Ectodermal cell (in vitro differentiated cells): Measurements from ENCODE around the gene CHRM1.

Source experiments
- H3K27ac ChIP-seq: 2 replicates; pipeline ENCODE4 v1.7.0; 2013; ENCODE audit warnings: mild to moderate bottlenecking, low read depth, low read length; ENCODE audit not compliant: insufficient read depth, poor library complexity, severe bottlenecking
- H3K27me3 ChIP-seq: 2 replicates; pipeline ENCODE4 v1.7.0; 2013; ENCODE audit warnings: mild to moderate bottlenecking, low read length; ENCODE audit not compliant: insufficient read depth, control insufficient read depth, poor library complexity, severe bottlenecking
- H3K36me3 ChIP-seq: one replicate; pipeline ENCODE4 v1.7.0; 2013; ENCODE audit warnings: low read length; ENCODE audit not compliant: control insufficient read depth, insufficient read depth
- H3K4me1 ChIP-seq: one replicate; pipeline ENCODE4 v1.7.0; 2013; ENCODE audit warnings: low read length; ENCODE audit not compliant: control insufficient read depth, insufficient read depth
- H3K4me3 ChIP-seq: 2 replicates; pipeline ENCODE4 v1.7.0; 2013; ENCODE audit warnings: low read depth, low read length, control low read depth; ENCODE audit not compliant: insufficient read depth
- H3K9me3 ChIP-seq: 2 replicates; pipeline ENCODE4 v1.7.0; 2013; ENCODE audit warnings: mild to moderate bottlenecking, low read length, moderate library complexity; ENCODE audit not compliant: control insufficient read depth
- WGBS, 2 experiments: methylation state at CpG; one replicate each; pipeline ENCODE4 v1.1.7; 2013; ENCODE audit warnings: missing lambda C conversion rate in 2 of 2; 5-methylcytosine and 5-hydroxymethylcytosine counted together

Gene CHRM1

DNA sequence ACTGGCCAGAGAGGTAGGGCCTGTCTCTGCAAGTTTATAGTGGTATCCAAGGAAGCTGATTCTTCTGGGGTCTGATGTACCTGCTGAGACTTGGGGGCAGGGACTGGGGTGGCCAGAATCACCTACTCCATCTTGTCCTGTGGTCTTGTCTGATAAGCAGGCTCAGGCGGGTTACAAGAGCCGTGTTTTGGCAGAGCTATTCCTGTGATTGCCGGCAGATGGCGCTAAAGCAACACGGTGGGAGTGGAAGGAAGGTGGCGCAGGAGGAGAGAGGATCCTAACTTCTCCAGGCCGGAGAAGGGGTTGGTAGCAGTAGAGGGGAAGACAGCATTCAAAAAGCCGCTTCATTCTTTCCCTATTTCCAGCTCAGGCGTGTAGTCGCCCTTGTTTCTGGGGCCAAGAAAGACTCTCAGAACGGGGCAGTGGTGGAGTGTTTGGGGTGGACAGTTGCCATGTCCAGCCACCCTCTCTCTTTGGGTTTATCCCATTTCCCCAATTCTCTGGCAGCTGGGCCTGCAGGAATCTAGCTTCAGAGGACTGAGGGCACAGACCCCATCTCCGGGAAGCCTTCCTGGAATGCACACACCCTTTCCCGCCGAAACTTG lies 15.1 kb downstream of the CHRM1 start:
- Histone ChIP-seq H3K27me3 (no peaks in the 10 kb centered on the region), H3K4me1 (no peaks in the 10 kb centered on the region), H3K9me3 (no peaks in the 10 kb centered on the region), H3K36me3 (no peaks in the 10 kb centered on the region), H3K27ac (no peak overlapping the region), H3K4me3 (no peak overlapping the region)
- WGBS, 2 experiments = 20 to 23% methylated on average over 14 of the region's 14 CpGs

DNA sequence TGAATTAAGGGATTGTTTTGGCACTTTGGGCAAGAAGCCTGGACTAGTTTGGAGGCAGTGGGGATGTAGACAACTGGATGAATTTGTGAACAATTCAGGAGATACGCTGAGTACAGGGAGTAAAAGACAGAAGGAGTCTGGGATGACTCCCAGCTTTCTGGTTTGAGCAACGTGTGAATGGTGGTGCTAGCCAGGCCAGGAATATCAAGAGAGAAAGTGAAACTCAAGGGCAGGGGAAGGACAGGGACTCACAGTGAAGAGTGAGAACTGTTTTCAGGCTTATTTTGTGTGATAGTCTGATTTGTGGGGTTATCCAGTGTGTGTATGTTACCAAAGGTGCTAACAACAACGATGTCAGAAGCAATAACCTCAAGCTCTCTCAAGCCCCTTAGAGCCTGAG lies 15.9 kb downstream of the CHRM1 start:
- no peaks in the 10 kb centered on the region for H3K36me3 ChIP-seq
- H3K4me3 ChIP-seq = no peak overlapping the region
- no peaks in the 10 kb centered on the region for H3K4me1 ChIP-seq
- no peak overlapping the region for H3K27ac ChIP-seq
- 77 to 86% methylated on average over 3 of the region's 3 CpGs for WGBS, 2 experiments
- H3K9me3 ChIP-seq = no peaks in the 10 kb centered on the region
- no peaks in the 10 kb centered on the region for H3K27me3 ChIP-seq

DNA sequence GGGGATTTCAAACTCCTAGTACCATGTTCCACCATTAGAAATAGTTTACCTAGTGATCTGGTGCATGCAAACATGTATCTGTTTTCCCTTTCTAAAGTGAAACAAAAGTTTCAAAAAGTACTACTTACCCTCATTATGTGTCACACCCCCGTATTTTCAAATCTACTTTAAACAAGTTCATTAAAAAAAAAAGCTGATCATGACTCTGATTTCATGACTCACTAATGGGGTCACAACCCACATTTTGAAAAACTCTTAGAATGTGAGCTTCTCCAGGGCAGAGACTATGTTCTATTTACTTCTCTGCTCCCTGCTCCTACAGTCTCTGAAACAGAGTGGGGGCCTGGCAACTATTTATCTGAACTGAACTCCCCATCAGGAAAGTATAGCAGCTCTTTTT lies 18.2 kb downstream of the CHRM1 start:
- no peaks in the 10 kb centered on the region for H3K27me3 ChIP-seq
- H3K9me3 ChIP-seq = no peaks in the 10 kb centered on the region
- no peaks in the 10 kb centered on the region for H3K36me3 ChIP-seq
- H3K4me1 ChIP-seq = no peaks in the 10 kb centered on the region
- no peak overlapping the region for H3K27ac ChIP-seq
- WGBS, 2 experiments = 92% methylated on average over 1 of the region's 1 CpG
- H3K4me3 ChIP-seq = no peak overlapping the region

DNA sequence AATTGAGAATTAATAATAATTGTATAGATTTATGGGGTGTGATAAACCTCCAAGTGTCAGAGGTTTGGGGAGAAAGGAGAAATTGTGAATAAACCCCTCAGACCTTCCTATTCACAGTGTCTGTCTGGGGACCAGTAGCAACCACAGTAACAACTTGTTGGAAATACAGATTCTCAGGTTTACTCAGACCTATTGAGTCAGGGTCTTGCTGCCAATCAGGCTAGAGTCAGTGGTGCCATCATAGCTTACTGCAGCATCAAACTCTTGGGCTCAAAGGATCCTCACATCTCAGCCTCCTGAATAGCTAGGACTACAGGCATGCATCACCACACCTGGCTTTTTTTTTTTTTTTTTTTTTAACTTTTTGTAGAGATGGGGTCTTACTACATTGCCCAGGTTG lies 23.1 kb downstream of the CHRM1 start:
- Histone ChIP-seq H3K36me3 (no peaks in the 10 kb centered on the region), H3K4me1 (no peaks in the 10 kb centered on the region), H3K4me3 (no peak overlapping the region), H3K27ac (no peak overlapping the region), H3K27me3 (no peaks in the 10 kb centered on the region), H3K9me3 (no peaks in the 10 kb centered on the region)

DNA sequence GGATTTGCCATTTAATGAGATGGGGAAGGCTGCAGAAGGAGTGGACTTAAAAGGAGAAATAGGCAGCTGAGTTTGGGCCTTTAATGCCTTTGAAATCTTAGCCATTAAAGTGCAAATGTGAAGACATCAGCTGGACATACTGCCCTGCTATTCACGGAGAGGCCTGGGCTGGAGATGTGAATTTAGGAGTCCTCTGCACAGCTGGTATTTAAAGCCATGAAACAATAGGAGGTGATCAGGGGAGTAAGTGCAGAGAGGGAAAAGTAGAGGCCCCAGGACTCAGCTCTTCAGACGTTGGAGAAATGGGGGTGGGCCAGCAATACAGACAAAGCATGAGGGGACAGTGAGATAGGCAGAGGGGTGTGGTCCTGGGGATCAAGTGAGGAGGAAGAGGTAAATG lies 23.9 kb downstream of the CHRM1 start:
- H3K36me3 ChIP-seq = no peaks in the 10 kb centered on the region
- no peaks in the 10 kb centered on the region for H3K27me3 ChIP-seq
- H3K9me3 ChIP-seq = no peaks in the 10 kb centered on the region
- H3K4me1 ChIP-seq = no peaks in the 10 kb centered on the region
- WGBS, 2 experiments = 9 to 10% methylated on average over 2 of the region's 2 CpGs
- no peak overlapping the region for H3K4me3 ChIP-seq
- no peak overlapping the region for H3K27ac ChIP-seq

DNA sequence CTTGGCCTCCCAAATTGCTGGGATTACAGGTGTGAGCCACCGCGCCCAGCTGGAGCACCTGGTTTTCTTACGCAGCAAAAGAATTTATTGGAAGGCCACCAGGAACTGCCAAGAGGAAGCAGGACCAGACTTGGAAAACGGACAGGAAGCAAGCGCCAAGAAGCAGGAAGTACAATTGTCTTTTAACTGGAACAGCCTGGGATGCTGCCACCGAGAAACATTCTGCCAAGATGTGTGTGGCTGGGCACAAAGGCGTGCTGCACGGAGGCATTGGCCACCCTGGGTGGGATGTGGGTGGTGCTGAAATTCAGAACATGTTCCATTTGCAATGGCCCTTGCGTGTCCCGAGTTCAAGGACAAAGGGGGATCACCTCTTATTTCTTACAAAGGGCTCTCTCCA lies 25.1 kb downstream of the CHRM1 start:
- Histone ChIP-seq H3K4me3 (no peak overlapping the region), H3K4me1 (no peaks in the 10 kb centered on the region), H3K27me3 (no peaks in the 10 kb centered on the region), H3K27ac (no peak overlapping the region), H3K36me3 (no peaks in the 10 kb centered on the region), H3K9me3 (no peaks in the 10 kb centered on the region)
- WGBS, 2 experiments = 88 to 90% methylated on average over 10 of the region's 10 CpGs

DNA sequence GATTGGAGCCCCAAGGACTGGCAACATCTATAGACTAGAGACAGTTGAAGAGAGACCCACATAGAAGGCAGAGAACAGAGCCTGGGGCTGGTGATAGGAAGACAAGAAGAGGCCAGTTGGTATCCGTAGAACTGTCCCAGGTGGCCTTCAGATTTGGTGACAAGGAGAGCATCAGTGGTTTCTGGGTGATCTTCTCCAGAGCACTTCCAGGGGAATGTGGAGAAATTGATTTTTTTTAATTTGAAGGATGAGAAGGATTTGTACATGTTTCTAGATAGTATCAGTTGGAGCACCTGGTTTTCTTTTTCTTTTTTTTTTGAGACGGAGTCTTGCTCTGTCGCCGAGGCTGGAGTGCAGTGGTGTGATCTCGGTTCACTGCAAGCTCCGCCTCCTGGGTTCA lies 25.7 kb downstream of the CHRM1 start:
- H3K27ac ChIP-seq = no peak overlapping the region
- H3K27me3 ChIP-seq = no peaks in the 10 kb centered on the region
- no peaks in the 10 kb centered on the region for H3K4me1 ChIP-seq
- H3K4me3 ChIP-seq = no peak overlapping the region
- H3K36me3 ChIP-seq = no peaks in the 10 kb centered on the region
- WGBS, 2 experiments = 90 to 92% methylated on average over 6 of the region's 6 CpGs
- no peaks in the 10 kb centered on the region for H3K9me3 ChIP-seq

DNA sequence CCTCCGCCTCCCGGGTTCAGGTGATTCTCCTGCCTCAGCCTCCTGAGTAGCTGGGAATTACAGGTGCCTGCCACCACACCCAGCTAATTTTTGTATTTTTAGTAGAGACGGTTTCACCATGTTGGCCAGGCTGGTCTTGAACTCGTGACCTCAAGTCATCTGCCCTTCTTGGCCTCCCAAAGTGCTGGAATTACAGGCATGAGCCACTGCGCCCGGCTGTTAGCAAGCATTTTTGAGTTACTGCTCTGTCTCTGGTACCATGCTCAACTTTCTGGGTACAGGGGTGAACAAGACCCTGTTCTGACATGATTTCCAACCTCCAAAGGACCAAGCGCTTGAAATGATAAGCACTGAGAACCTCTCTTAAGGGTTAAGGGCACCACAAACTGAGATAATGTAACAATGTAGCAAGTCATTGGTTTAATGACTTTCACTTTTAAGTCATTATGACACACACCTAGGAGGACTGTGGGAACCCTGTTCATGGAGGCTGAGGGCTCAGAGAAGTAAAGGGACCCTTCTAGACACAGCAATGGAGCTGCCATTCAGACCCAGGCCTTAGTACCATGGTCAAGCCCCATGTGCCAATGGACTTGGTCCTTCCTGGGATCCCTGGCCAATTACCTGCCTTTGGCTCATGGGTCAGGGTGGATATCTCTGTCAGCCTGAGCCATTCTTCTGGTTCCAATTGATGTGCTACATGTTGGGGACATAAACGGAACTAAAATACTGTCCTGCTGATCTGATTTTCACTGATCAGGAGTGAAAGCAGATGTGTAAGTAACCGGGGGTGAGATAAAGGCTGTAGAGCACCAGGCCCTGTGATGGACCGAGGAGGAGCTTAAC lies 28.9 kb downstream of the CHRM1 start:
- Histone ChIP-seq H3K4me1 (no peaks in the 10 kb centered on the region), H3K36me3 (peaks cover 27% of the 10 kb centered on the region), H3K27me3 (no peaks in the 10 kb centered on the region), H3K27ac (no peak overlapping the region), H3K4me3 (no peak overlapping the region), H3K9me3 (no peaks in the 10 kb centered on the region)
- 88 to 92% methylated on average over 10 of the region's 10 CpGs for WGBS, 2 experiments

DNA sequence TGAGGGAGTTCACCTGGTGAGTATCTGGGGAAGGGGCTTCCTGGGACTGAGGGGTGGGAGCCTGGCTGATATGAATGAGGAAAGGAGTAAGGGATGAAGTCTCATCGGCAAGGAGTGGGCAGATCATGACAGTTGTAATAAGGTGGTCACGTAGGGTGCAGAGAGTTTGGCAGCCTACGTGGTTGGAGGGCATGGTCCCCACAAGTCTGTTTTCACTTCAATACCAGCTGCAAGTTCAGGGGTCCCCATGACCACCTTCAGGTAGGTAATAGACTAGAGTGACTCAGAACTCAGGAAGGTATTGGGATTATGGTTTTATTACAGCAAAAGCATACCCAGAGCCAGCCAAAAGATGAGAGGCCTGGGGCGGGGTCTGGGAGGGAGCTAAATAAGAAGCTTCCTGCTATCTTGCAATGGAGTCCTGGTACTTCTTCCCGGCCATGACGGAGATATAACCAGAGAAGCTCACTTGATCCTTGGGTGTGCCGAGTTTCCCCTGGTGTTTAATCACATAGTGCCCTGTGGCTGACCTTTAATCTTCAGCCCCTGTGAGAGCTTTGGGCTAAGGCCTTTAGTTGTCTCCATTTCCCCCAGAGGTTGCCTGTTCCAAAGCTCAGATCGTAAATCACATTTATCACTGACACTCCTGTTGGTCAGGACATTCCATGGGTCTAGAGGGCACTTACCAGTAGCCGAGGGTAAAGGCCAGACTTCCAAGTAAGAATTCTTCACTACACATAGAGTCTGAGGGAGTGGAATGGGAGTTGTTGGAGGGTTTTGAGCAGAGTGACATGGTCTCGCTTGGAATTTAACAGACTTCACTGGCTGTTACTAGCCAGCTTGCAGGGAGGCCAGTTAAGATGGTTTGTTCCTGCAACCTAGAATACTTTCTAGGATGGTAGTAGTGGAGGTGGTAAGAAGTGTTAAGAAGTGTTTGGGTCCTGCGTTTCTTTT lies 31.4 kb downstream of the CHRM1 start:
- H3K4me3 ChIP-seq = no peak overlapping the region
- H3K27ac ChIP-seq = peak overlapping the region; percentile 30
- no peaks in the 10 kb centered on the region for H3K27me3 ChIP-seq
- H3K4me1 ChIP-seq = no peaks in the 10 kb centered on the region
- WGBS, 2 experiments = 91 to 94% methylated on average over 11 of the region's 11 CpGs
- peaks cover 53% of the 10 kb centered on the region for H3K36me3 ChIP-seq
- H3K9me3 ChIP-seq = no peaks in the 10 kb centered on the region

DNA sequence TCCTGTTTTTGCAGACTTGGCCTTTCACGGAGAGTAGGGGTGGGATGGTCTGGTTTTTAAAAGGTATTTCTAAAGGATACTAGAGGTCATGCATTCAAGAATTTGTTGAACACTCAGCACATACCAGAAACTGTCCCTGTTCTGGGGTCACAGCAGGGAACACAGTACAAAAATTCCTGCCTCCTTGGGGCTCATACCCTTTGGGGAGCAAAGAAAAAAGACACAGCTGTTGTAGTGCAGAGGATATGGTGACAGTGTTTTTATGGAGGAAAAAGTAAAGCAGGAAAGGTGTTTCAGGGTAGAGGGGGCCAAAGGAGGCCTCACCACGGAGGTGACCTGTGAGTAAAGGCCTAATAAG lies 32.1 kb downstream of the CHRM1 start:
- Histone ChIP-seq H3K9me3 (no peaks in the 10 kb centered on the region), H3K36me3 (peaks cover 59% of the 10 kb centered on the region), H3K4me1 (peaks cover 4% of the 10 kb centered on the region), H3K27ac (peak overlapping the region; percentile 30), H3K27me3 (no peaks in the 10 kb centered on the region), H3K4me3 (no peak overlapping the region)
- 93 to 95% methylated on average over 2 of the region's 2 CpGs for WGBS, 2 experiments
